ENCODE results near the gene COX7A2L. TPM values are rescaled to one million over a fixed set of nuclear protein-coding genes. Genes with fewer than 3 reads are reported as not detected.

COX7A2L gene
- total and polyA plus RNA-seq, 2 of the 8 experiments (the other 6 are each of a cell fraction or from before 2014, with no cell fraction given) = 85.6 to 114 TPM

- TF ChIP-seq CHD7 (IDR thresholded peaks at IDR 0.05; ENCODE audit: insufficient replicate concordance, low read length) = no peak
- TF ChIP-seq BCL11A (IDR thresholded peaks at IDR 0.05; ENCODE audit: low read depth in 2 of 2, low read length in 2 of 2) = no peak
These were observed 23.0 kb downstream of the COX7A2L start (continued) for GRCh38 chr2:42337846-42338566.

Measured in H1 (cell line).